ENCODE data around the gene SASH1. TPM values are rescaled to one million over a fixed set of nuclear protein-coding genes. Genes with fewer than 3 reads are reported as not detected.

Gene SASH1
- total and polyA plus RNA-seq, 2 donors (not counting 3 experiments of a cell fraction or from before 2014, with no cell fraction given) = 18.5 to 103 TPM

GRCh38 chr6:148577687-148578488 is 235.2 kb downstream of the SASH1 start:
- H3K4me3 ChIP-seq (replicated peaks in 1 of 3; ENCODE audit: insufficient read depth in 1 of 3, low read depth in 1 of 3, low read length in 3 of 3) = no peak overlapping the region
- H3K4me1 ChIP-seq (ENCODE audit: control insufficient read depth, extremely low read depth, insufficient read depth, low read length) = no peaks in the 10 kb centered on the region
- no peaks in the 10 kb centered on the region for H3K79me2 ChIP-seq (ENCODE audit: control insufficient read depth, insufficient read depth, low read length)
- H3K9me1 ChIP-seq (replicated peaks; ENCODE audit: control insufficient read depth, extremely low read depth, insufficient read depth, low read length) = no peaks in the 10 kb centered on the region
- H2AFZ ChIP-seq (ENCODE audit: low read depth, low read length) = no peak overlapping the region
- H3K4me2 ChIP-seq (ENCODE audit: insufficient read depth, low read length) = no peak overlapping the region
- CTCF ChIA-PET = interaction anchor here (0.6 to 2.9 kb wide), 32 partner anchors 10 to 870 kb away, joined by 3 to 73 read pairs (median 4); no protein-coding TSS in a partner anchor
- DNase-seq (ENCODE audit: low read depth, low spot score) (peak; percentile 68), FAIRE-seq (peak; percentile 79)
- no peaks in the 10 kb centered on the region for H3K27me3 ChIP-seq (ENCODE audit: control insufficient read depth in 2 of 2, insufficient read depth in 2 of 2, low read length in 2 of 2)
- no peak overlapping the region for H3K27ac ChIP-seq (ENCODE audit: insufficient read depth, low read depth, low read length)
- no peak for TF ChIP-seq JUN (IDR thresholded peaks at IDR 0.05; ENCODE audit: borderline replicate concordance, insufficient read depth, insufficient read length, low read depth)
- TF ChIP-seq MAX (IDR thresholded peaks at IDR 0.05; ENCODE audit: insufficient read depth, insufficient read length) = no peak
- no peak for TF ChIP-seq FOS (IDR thresholded peaks at IDR 0.05; ENCODE audit: borderline replicate concordance, insufficient read depth, low read length)
- TF ChIP-seq CTCF (IDR thresholded peaks at IDR 0.05; ENCODE audit: extremely low read depth in 1 of 2, insufficient read depth in 1 of 2, low read depth in 1 of 2, low read length in 2 of 2) = peak; percentile 76 to 79
- H4K20me1 ChIP-seq (replicated peaks; ENCODE audit: control insufficient read depth, extremely low read depth, insufficient read depth, low read length) = no peaks in the 10 kb centered on the region
- H3K36me3 ChIP-seq (ENCODE audit: control insufficient read depth in 2 of 2, extremely low read depth in 1 of 2, insufficient read depth in 2 of 2, low read length in 2 of 2) = no peaks in the 10 kb centered on the region
- BruUV-seq (replicated peaks) = no TSS peak
- H3K9me3 ChIP-seq (replicated peaks; ENCODE audit: control insufficient read depth, insufficient read depth, low read length) = no peaks in the 10 kb centered on the region
- intact Hi-C loops (cut with micrococcal nuclease) = loop anchor here (1.0 to 5.0 kb wide), 6 partner anchors 17 to 449 kb away; partner anchors contain the start of gene UST
- H3K9ac ChIP-seq (replicated peaks; ENCODE audit: extremely low read depth, insufficient read depth, low read length) = no peak overlapping the region
- dilution Hi-C loops (cut with MboI; ENCODE audit: extremely low pct_ligation_motif_present, low sequenced_read_pairs) = no loop called here
- POLR2A ChIA-PET = no interaction called here

Measured in endothelial cell of umbilical vein (primary cell).